ENCODE data around the gene FGF2.

FGF2 gene

DNA sequence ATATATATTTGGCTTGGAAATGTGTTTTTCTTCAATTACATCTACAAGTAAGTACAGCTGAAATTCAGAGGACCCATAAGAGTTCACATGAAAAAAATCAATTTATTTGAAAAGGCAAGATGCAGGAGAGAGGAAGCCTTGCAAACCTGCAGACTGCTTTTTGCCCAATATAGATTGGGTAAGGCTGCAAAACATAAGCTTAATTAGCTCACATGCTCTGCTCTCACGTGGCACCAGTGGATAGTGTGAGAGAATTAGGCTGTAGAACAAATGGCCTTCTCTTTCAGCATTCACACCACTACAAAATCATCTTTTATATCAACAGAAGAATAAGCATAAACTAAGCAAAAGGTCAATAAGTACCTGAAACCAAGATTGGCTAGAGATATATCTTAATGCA is 69.6 kb downstream of the FGF2 start:
- DNase-seq: no peak

DNA sequence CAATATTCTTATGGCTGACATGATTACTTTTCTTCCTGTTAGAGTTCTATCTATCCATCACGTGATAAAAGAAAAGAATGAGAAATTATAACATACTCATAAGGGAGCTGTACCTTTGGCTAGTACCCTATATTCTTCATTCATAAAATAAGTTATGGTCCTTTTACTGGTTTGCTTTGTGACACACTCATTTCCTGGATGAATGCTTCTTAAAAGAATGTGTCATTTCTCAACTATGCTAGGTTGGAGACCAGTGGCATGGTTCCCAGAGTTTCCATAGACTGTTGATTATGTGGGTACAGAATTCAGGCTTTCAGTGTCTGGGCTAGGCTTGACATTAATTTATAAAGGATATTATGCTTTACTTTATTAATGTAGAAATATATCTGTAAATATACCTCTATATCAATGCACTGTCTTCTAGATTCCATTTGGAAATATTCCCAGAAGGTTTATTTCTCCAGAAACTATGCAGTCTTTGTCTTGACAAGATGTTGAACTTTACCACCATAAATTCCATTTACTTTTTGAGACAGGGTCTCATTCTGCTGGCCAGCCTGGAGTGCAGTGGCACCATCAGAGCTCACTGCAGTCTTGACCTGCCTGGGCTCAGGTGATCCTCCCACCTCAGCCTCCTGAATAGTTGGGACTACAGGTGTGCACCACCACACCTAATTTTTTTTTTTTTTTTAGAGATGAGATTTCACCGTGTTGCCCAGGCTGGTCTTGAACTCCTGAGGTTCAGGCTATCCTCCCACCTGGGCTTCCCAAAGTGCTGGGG is 71.9 kb downstream of the FGF2 start:
- DNase-seq: no peak

DNA sequence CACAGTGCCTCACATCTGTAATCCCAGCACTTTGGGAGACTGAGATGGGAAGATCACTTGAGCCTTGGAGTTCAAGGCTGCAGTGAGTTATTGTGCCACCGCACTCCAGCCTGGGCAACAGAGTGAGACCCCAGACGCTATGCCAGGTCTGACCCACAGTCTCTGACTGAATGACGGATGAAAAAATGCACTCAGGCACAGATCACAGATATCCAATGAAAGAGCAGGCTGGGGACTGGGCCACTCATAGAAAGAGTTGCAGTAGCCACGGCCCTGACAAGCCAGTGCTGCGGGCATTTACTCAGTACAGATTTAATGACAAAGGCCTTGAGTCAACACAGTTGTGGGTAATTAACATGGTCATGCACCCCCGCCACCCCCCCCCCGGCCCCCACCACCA is 73.1 kb downstream of the FGF2 start:
- no peak for DNase-seq

DNA sequence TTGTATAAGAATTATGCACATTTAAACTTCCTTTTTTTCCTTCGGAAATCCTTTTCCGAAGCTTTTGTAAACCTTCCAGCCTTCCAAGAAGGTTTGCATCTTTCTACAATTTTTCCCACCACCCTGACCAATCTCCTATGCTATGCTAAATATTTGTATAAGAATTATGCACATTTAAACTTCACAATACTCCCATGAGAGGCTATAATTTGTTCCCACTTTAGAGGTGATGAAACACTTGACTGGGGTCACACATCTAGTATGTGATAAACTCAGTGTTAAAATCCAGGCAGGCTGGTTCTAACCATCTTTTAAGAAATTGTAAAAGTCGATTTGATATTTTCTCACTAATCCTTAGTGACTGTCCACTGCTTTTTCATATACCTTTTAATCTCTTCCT is 73.7 kb downstream of the FGF2 start:
- DNase-seq: no peak

DNA sequence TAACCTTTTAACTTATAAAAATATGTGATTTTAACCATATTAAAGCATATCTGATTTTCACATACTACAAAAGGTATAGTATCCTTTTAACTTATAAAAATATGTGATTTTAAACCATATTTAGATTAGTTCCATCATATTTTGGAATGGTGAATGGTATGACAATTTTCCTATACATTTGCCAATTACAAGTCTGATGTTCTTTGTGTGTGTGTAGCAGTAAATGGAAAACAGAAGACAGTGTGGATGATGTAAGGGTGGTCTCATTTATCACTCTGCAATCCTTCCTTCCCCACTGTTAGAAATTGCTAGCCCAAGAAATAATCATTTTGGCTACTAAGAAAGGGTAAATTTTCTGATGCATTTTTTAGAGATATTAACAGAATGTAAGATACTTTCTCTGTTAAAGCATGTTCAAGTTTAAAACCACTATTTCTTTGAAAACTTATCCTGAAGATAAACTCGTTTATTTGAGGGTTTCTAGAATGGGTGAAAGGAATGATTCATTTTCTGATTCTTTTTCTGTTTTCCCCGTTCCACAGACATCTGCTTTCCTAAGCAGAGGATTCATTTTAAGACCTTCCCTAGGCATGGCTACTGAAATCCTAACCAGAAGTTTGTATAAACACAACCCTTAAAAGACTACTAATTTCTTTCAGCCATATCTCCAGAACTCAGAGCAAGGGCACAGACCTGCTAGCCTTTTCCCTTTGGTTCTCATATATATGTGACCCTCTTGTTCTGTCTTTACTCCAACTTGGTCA is 74.8 kb downstream of the FGF2 start:
- no peak for DNase-seq

DNA sequence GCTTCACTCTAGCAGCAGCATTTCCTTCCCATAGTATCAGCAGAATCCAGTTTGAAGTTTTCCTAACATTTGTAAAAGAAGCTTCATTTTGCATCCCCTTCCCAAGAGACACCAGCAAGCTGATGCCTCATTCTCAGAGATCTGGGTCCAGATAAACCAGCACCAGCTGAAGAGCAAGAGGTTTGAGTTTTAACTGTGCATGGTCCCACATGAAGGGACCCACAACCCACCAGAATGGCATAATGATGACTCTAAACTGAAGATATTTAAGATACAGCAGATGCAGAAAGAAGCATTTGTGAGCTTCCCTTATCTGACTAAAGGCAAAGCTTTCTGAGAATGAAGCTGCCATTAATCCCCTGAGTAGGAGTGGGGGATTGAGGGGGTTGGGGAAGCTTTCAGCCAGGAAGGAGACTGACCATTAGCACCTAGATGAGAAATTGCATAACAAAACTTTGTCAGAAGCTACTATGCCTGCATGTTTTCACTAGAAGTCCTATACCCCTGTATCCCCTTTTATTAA is 77.2 kb downstream of the FGF2 start:
- no peak for DNase-seq

DNA sequence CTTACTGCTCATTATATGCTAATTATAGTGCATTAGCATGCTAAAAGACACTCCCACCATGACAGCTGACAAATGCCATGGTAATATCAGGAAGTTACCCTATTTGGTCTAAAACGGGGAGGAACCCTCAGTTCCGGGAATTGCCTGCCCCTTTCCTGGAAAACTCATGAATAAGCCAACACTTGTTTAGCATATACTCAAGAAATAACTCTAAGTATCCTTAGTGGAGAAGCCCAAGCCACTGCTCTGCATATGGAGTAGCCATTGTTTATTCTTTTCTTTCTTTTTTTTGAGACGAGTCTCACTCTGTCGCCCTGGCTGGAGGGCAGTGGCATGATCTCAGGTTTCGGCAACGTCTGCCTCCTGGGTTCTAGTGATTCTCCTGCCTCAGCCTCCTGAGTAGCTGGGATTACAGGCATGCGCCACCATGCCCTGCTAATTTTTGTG is 80.3 kb downstream of the FGF2 start:
- DNase-seq: no peak

DNA sequence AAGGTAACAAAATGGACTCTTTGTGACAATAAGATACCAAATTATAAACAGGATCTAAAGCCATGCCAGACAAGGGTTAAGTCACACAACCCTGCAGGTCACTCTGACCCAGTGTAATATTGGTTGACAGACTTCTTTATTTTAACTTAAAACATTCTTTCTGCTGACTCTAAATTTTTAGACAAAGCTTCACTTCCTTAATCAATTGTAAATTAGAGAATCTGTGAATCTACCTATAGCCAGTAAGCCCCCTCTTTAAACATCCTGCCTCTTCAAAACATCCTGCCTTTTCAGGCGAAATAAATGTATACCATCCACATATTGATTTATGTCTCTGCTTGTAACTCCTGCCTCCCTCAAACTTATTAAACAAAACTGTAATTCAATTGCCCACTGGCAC is 81.6 kb downstream of the FGF2 start:
- DNase-seq: no peak

DNA sequence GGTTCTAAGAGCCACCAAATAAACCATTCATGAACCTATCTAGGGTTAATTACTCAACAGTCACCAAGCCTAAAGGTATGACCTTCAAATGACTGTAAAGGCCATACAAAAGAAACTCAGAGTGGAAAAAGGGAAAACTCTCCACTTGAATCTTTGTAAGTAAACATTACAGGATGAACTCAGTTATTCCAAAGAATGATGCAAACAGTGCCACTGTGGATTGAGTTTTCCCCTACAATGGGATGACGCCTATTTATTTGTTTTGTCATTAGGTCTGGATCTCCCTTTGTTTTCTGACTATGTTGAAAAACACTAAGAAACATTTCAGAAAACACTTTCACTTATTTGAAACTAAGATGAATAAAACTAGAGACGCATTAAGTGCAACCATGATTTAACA is 83.1 kb downstream of the FGF2 start:
- no peak for DNase-seq

DNA sequence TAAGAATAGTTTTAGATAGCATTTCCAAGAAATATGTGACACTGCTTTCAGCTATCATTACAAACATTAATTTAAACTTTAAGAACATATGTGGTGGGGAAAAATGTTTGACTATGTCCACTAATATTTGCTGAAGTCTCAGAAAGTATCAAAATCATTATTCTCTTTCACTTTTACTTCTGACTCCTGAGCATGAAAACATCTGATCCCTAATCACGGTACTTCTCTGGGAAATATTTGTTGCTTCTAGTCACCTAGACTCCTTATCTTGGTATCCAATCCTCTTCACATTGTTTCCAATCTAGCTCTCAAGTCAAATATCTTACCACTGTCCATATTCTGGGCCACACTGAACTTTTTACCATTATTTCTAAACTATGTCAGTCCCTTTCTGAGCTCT is 85.0 kb downstream of the FGF2 start:
- no peak for DNase-seq

DNA sequence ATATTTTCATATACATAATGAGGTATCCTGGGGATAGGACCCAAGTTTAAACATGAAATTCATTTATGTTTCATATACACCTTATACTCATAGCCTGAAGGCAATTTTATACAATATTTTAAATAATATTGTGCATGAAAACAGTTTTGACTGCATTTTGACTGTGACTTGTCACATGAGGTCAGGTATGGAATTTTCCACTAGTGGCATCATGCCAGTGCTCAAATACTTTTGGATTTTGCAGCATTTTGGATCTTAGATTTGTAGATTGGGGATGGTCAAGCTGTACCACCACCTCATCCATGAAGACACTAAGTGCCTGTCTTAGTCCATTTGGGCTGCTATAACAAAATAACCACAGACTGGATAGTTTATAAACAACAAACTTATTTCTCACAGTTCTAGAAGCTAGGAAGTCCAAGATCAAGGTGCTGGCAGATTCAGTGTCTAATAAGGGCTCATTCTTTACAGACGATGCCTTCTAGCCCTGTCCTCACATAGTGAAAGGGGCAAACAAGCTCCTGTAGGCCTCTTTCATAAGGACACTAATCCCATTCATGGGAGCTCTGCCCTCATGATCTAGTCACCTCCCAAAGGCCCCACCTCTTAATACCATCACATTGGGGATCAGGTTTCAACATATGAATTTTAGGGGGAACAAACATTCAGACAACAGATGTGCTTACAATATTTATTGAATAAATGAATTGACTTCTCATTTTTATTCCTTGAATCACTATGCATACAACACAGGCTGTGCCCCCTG is 86.4 kb downstream of the FGF2 start:
- DNase-seq: peak in 1 of 2 experiments; percentile 6

DNA sequence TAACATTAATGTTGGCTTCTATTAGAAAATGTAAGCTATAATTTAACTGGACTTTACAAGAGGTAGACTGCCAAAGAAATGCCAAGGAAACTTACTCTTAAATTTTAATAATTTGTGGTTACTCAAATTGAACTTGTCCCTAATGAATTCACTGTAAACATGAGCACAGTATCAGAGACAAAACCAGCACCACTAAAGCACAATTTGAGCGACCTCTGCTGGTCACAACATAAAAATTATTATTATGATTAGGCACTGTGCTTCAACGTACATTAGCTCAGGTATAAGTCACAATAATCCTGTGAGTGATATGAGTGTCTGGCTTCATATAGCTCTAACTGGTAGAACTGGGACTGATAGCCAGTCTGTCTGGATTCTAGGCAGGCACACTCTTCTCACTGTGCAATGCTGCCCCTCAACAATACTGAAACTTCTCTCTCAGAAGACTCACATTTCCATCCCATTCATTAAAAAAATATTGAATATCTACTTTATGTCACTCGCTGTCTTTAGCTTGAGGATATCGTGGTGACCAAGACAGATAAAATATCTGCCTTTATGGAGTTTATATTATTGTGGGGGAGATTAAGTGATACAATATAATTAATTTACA is 87.8 kb downstream of the FGF2 start:
- DNase-seq: peak in 1 of 2 experiments; percentile 7

DNA sequence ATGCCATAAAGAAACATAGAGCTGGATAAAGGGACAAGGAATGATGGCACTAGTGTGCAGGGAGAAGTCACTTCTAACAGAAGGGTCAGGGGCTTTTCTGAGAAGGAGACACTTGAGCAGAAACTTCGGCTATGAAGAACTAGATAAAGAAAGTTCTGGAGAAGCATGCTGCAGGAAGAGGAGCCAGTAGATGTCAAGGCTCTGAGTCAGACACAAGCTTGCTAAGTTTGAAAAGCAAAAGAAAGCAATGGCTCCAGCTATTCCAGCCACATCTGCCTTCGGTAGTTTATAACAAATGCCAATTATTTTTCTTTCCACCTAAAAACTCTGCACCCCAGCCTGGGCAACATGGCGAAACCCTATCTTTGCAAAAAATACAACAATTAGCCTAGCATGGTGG is 88.3 kb downstream of the FGF2 start:
- DNase-seq: no peak

DNA sequence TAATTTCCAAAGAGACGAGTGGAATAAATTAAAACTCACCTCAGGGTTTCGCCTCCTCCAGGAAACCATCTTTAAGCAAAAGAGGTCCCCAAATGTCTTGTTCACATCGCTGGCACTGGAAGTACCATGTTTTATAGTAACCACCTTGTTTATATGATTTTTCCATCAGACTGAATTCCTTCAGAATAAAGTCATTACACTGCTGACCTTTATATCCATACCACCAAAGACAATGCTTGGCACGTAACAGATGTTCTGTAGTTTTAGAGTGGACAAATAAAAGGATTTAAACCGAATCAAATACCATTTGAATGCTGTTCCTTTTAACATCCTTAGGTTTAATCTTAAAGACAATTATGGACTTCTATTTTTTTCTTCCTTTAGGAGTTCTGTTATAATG is 91.1 kb downstream of the FGF2 start:
- no peak for DNase-seq

DNA sequence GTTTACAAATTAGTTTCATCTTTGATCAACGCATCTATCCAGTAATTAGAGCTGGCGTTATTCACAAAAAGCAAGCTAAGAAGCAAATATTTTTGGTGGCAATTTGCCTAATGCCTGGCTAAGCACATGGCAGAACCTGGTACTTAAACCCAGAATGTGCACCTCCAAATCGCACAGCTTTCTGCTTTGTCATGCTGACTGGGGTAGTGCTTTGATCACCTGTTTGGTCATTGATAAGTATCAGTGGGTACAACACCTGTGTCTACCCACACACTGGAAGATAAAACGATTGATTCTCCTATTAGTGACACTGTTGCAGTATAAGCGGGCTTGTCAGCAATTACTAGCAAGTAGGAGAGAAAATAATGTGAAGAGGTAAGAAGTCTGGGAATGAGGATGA is 93.8 kb downstream of the FGF2 start:
- DNase-seq: no peak

DNA sequence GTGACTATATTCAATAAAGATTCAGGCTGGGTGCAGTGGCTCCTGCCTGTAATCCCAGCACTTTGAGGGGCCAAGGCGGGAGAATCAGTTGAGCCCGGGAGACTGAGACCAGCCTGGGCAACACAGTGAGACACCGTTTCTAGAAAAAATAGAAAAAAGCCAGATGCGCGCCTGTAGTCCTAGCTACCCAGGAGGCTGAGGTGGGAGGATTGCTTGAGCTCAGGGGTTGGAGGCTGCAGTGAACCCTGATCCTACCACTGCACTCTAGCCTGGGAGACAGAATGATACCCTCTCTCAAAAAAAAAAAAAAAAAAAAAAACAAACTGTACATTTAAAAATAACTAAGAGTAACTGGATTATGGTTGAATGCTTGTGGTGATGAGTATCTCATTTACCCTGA is 94.7 kb downstream of the FGF2 start:
- DNase-seq: no peak

DNA sequence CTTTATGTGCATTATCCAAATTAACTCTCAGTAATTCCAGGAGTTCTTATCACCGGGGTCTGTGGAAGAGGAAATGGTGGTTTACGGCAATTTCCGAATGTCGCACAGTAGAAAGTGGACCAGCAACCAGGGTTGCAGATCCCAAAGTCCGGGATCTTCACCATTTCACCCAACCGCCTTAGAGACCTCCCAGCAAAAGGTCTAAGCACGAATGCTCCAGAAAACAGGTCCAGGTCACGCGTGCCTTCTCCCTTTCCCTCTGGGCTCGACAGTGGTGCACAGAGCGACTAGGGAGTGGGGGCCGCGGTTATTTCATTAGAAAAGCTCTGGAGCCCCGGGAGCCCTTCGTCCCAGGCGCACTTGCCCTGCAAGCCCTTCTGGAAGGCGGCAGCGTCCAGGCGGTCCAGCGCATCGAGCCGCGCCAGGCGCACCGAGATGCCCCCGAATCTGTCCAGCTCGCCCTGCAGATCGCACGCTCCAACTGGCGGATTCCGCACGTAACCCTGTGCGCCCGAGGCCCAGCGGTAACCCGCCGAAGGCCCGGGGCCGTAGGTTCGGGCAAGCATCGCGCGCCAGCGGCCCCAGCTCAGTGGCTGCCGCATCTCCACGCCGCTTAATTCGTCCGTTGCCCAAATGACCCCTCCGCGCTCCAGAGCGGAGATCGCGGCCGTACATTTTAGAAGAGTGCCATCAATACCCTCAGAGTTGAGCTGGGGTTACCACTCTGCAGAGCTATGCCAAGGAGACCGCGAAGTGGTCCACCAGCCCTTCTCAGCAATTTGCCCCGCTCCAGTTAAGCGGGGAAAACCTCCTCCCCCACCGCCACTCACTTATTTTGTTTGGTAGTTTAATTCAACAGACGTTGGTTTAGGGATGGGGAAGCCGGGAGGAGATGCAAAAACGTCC is 95.6 kb downstream of the FGF2 start, which contains the start of gene NUDT6:
NUDT6 (minus strand) TSS at position 627 of the 906 bp plus-strand sequence; CDS start at position 602, 25 bp downstream.
- DNase-seq: peak; percentile 19 to 62

DNA sequence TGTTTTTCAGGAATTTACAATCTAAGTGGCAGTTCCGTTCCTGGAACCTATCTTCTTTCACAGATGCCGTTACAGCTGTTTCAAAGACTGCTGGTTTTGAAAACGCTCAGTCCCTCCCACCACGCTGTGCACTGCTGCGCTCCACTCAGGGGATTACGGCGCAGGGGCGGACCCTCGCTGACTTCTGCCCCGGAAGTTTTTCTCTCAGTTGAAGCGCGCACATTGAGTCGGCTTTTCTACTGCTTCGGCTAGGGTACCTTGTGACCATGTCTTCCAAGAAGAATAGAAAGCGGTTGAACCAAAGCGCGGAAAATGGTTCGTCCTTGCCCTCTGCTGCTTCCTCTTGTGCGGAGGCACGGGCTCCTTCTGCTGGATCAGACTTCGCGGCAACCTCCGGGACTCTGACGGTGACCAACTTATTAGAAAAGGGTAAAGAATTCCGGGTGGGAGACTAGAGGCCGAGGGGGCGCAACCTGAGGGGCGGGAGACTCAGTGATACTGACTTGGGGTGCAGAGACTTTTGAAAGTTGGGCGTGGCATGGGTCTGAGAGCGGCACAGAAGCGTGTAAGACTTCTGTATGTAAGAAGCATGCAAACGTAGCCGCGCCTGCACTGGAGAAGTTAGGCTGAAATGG is 96.4 kb downstream of the FGF2 start:
- peak; percentile 63 to 72 for DNase-seq

DNA sequence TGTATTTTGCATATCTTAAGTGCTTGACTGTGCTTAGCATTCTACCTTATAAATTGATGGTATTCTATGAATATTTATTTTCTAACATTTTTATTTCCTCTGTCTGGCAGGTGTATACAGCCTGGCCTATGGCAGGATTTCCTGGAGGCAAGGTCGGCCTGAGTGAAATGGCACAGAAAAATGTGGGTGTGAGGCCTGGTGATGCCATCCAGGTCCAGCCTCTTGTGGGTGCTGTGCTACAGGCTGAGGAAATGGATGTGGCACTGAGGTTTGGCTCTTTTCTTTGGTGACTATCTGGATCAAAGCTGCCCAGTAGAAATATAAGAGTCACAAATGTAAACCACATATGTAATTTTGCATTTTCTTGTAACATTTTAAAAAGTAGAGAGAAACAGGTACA is 102.3 kb downstream of the FGF2 start:
- no peak for DNase-seq

DNA sequence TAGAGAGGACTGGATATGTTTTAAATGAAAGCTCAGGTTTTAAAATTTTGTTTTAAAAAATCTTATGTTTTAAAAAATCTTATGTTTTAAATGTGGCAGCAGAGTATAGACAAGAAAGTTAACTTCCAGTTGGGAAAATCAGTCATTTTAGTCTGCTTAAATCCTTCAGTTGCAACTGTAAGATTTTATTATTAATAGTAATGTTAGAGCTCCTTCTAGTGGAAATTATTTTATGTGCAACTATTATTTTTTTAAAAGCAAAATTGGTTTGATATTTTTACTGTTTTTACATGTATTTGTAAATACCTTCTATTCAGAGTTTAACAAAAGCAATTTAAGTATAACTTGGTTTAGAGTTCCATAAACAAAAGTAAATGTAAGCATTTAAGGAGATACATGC is 104.2 kb downstream of the FGF2 start:
- DNase-seq: no peak

DNA sequence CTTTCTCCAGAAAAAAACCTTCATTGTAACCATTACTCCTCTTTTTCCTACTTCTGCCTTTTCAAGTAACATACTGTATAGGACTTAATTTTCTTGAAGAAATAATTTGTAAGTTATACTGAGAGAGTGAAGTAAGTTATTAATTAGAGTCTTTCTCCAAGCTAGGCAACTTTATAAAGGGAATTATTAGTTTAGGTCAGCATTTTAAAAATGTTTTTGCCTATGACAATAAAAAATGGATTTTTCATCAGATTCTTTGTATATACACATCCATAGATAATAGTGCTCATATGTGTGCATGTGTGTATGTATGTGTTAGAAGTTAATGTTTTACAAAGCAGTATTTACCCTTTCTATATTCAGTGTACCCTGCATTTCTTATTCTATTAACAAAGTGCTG is 106.1 kb downstream of the FGF2 start:
- no peak for DNase-seq

All from NCI-H524 (cell line).